GM18951 (cell line): ENCODE results near the gene HIC1.

Experiments used
- POLR2A ChIP-seq: IDR thresholded peaks from 4 replicates; pipeline ENCODE4 v1.6.1; 2011; ENCODE audit warnings: mild to moderate bottlenecking; ENCODE audit not compliant: insufficient read length, insufficient read depth; ENCODE audit errors: extremely low read depth
- in situ Hi-C: fragments of 300-500 bp; cut with MboI; formaldehyde crosslinking; loops from one replicate; pipeline ENCODE4 v1.12.0; 2022; ENCODE audit warnings: low sequenced_read_pairs, mixed read lengths, inconsistent platforms; ENCODE audit not compliant: unreplicated experiment

The HIC1 gene

GRCh38 chr17:2020721-2021120 lies 34.2 kb upstream of the HIC1 start:
- no peak for TF ChIP-seq POLR2A
- in situ Hi-C loops, result no loop called here

GRCh38 chr17:2022647-2023240 lies 32.2 kb upstream of the HIC1 start:
- TF ChIP-seq POLR2A, result no peak
- in situ Hi-C loops, result no loop called here

GRCh38 chr17:2023256-2023655 lies 31.6 kb upstream of the HIC1 start:
- TF ChIP-seq POLR2A, result no peak
- in situ Hi-C loops, result no loop called here

GRCh38 chr17:2023692-2024571 lies 31.0 kb upstream of the HIC1 start:
- in situ Hi-C loops, result no loop called here
- no peak for TF ChIP-seq POLR2A

- in situ Hi-C loops, result loop anchor here (25.0 kb wide), 1 partner anchor 312 kb away; the partner anchor contains the start of genes TLCD2 and WDR81
- TF ChIP-seq POLR2A, result no peak
Observed at GRCh38 chr17:2024572-2025219, 30.2 kb upstream of the HIC1 start.

GRCh38 chr17:2025220-2025621 lies 29.7 kb upstream of the HIC1 start, which contains the start of gene RTN4RL1:
TSS of gene RTN4RL1 (minus strand) at chr17:2025334. CDS start at chr17:2024865, 469 bp downstream.
- TF ChIP-seq POLR2A, result no peak
- in situ Hi-C loops, result loop anchor here (25.0 kb wide), 1 partner anchor 313 kb away; the partner anchor contains the start of genes TLCD2 and WDR81

- in situ Hi-C loops, result loop anchor here (25.0 kb wide), 1 partner anchor 313 kb away; the partner anchor contains the start of genes TLCD2 and WDR81
- no peak for TF ChIP-seq POLR2A
Observed at GRCh38 chr17:2025622-2026309, 29.1 kb upstream of the HIC1 start.

GRCh38 chr17:2027528-2028233 lies 27.2 kb upstream of the HIC1 start:
- in situ Hi-C loops, result loop anchor here (25.0 kb wide), 1 partner anchor 315 kb away; the partner anchor contains the start of genes TLCD2 and WDR81
- no peak for TF ChIP-seq POLR2A

- in situ Hi-C loops, result loop anchor here (25.0 kb wide), 1 partner anchor 316 kb away; the partner anchor contains the start of genes TLCD2 and WDR81
- TF ChIP-seq POLR2A, result no peak
Observed at GRCh38 chr17:2028234-2028614, 26.7 kb upstream of the HIC1 start.

GRCh38 chr17:2028737-2029136 lies 26.2 kb upstream of the HIC1 start:
- in situ Hi-C loops, result loop anchor here (25.0 kb wide), 1 partner anchor 316 kb away; the partner anchor contains the start of genes TLCD2 and WDR81
- no peak for TF ChIP-seq POLR2A

GRCh38 chr17:2029911-2030778 lies 24.8 kb upstream of the HIC1 start, which contains the start of gene DPH1:
TSS of gene DPH1 (plus strand) at chr17:2030153. CDS start at chr17:2030170, 17 bp downstream.
- peak; percentile 66 for TF ChIP-seq POLR2A
- in situ Hi-C loops, result loop anchor here (25.0 kb wide), 1 partner anchor 318 kb away; the partner anchor contains the start of genes TLCD2 and WDR81
